T1000 (cell line): Measurements from ENCODE around the gene NR5A2.

Experiments used
- DNase-seq: peaks from one replicate; lab custom pipeline; 2025; ENCODE audit warnings: mixed read lengths; lab: John Stamatoyannopoulos, UW

Gene NR5A2

GRCh38 chr1:200036619-200037270, 9.2 kb downstream of the NR5A2 start:
- no peak for DNase-seq

- no peak for DNase-seq
Measured at GRCh38 chr1:200037501-200037900, 10.0 kb downstream of the NR5A2 start.

- DNase-seq, result no peak
Measured at GRCh38 chr1:200037904-200038303, 10.4 kb downstream of the NR5A2 start.

- no peak for DNase-seq
Measured at GRCh38 chr1:200038325-200038980, 10.9 kb downstream of the NR5A2 start.

DNA sequence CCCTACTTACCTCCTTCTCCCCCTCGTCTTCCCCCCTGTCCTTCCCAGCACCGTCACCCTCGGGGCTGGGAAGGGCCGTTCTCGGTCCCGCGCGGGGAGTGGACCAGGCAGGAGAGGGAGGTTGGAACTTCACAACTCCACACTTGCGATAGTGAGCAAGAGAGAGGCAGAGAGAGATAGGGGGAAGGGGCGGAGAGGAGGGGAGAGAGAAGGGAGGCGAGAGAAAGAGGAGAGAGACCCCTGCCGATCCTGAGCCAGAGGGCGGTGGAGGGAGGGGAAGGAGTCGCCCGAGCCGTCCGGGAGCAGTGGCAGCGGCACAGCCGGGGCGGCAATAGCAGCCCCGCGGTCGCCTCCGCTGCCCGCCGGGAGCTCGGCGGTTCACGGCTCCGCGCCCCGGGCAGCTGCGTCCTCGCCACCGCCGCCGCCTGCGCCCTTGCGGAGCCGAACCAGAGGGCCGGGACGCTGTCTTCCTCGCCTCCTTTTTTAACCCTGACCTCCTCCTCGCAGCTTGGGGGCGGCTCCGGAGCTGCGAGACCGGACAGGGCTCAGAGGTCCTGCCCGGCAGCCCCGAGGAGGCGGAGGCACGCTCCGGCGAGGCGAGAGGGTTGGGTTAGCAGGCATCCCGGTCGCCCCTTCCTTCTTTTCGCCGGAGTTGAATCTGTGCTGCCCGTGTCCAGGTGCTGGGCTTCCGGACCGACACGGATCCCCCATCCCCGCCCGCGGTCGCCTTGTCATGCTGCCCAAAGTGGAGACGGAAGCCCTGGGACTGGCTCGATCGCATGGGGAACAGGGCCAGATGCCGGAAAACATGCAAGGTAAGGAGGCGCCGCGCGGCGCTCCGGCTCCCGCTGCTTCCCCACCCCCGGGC, 11.7 kb downstream of the NR5A2 start:
- DNase-seq, result peak; percentile 48

- DNase-seq, result no peak
Measured at GRCh38 chr1:200039849-200040474, 12.5 kb downstream of the NR5A2 start.

DNA sequence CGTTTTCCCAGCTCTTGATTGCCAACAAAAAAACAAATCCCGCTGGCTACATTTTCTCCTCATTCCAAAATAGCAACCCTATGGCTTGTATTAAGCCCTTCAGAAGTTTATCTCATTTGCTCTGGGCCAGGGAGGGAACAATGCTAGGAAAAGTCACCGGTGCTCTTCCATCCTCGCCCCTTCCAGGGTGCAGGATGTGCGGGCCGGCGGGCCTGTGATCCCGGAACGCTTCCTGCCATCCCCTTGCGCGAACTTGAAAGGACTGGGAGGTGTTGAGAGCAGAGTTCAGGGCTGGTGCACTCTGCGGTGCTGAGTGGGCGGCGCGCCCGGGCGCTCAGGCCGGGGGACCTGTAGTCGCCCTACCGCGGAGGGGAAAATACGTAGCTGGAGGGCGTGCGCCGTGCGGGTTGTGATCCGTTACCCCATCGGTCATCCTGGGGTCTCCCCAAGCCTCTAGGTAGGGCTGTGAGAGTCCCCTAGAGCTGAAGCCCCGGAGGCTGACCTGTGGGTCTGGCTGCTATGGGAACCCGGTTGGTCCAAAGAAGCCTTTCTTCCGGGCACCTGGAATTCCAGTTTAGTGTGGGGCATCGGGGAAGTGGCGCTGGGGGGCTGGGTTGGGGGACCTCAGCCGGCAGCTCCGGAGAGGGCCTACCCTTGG, 13.1 kb downstream of the NR5A2 start:
- no peak for DNase-seq

DNA sequence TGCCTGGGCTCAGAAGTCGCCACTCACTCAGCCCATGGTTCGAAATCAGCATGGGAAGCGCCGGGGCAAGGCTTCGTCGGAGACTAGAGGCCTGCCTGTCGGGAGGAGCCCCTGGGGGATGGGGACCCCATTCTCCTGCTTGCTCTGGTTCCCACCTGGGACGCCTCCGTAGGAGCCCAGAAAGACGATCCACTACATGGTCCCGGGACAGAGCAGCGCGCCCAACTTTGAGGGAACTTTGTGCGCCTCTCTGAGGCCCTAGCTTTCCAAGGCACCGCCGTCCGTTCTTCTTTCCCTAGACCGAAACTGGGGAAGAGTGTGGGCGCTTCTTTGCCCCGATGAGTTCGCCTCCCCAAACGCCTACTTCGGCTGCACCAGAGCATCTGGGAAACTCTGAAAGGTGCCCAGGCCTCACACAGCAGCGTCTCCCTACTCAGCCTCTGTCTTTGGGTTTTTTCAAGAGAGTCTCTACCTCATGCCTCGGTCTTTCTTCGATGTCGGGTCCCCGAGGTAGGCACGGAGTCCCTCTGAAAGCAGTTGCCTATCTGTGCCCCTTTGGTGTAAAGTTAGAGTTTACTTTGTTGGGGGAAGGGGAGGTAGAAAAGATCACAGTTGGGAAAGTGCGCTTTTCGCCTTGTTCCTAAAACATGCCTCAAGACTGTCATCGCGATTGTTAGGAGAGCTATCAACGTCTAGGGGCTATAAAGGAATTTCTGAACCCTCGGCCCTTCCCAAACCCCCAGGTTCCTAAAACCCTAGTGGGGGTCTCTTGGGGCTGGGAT, 14.0 kb downstream of the NR5A2 start:
- DNase-seq, result no peak

DNA sequence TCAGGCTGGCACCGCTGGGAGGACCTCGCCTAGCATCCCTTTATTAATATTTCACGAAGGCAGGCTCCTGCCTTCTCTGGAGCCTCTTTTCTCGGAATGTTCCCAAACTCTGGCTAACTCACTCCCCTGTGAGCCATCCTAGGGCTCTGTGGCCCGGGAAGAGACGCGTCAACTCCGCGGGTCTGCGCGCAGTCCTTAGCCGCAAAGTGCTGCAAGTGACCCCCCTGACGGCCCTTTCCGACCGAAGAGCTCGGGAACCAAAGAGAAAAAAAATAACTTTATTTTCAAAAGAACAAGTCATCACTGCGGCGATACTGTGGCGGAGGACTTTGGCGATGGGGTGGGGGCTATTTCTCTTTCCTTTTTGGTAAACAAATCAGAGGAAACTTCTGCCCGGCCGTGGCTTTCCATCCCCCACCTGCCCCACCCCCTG, 14.6 kb downstream of the NR5A2 start:
- no peak for DNase-seq

GRCh38 chr1:200042552-200043335, 15.2 kb downstream of the NR5A2 start:
- DNase-seq, result no peak

DNA sequence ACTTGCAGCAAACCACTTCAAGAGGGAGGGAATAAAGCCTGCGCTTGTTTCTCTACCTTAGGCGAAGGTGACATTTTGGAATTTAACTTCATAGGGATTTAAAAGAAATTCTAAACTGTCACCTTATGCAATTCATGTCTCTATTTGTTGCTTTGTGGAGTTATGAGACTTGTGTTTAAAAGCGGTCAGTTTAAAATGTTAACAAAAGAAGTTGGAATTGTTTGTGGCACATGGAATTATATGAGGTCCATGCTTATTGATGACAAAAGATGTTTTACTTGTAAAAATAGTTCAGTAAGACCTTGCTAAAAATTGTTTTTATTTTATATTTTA, 15.8 kb downstream of the NR5A2 start:
- DNase-seq, result no peak

DNA sequence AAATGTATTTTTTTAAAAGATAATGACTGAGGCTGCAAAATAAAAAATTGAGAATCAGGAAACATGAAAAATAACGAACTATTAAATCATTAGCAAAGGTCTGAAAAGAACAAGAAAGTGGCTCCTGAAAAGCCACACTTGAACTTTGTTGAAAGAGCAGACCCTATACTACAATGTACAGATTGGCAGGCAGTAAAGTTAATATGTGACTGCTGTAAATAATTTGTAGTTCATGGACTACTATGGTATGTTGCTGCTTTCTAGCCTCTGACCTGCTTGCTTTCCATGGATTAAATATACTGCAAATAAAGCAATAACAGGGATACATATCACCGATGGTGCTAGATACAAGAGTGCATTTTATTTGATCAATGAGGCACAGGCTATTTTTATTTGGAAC, 18.6 kb downstream of the NR5A2 start:
- no peak for DNase-seq

GRCh38 chr1:200048244-200048643, 20.7 kb downstream of the NR5A2 start:
- no peak for DNase-seq

DNA sequence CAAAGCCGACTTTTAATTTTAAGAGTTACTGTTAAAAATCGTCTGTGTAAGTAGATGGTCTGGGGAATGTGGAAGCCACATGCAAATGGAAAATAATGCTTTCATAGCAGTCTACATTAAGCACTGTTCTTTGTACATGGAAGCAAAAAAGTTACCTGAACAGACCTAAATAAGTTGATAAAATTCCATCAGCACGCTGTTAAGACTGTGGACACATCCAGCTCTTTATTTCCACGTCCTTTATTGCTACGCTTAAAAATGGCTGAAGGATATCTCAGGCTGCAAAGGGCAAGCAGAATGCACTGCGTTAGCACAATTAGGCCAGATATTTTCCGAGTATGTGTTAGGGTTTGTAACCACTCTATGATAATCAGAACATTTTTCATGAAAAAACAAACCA, 22.3 kb downstream of the NR5A2 start:
- DNase-seq, result no peak

DNA sequence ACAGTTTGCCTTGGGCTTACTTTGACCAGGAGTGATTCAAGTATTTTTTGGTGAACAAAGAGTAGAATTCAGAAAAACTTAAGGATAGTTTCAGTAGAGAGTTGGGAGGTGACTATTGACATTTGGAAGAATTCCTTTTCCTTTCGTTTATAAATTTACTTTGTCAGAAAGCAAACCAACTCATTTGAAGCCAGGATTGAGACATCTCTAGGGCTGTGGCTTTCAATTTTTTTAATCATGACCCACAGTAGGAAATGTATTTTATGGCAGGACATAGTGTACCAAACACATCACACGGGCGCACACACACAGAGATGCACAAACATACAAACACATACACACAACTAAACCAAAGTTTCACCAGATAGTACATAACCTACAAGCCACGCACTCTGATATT, 24.1 kb downstream of the NR5A2 start:
- DNase-seq, result no peak

- no peak for DNase-seq
Measured at GRCh38 chr1:200053091-200053490, 25.6 kb downstream of the NR5A2 start.

DNA sequence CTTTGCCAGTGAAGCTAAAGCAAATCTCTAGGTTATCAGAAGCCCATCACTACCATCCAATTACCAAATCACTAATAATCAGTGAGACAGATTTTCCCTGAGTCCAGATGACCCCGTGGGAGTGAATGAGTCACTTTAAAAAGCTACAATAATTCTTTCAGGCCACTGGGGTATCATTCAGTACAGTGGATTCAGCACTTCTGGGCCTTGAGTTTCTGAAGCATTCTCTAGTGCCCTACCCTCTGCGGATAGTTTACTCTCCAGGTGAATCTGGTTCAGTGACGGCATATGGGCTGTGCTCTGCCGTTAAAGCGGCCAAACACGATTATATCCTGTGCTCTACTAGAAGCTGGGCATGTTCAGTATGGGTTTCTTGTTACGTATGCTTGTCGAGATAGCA, 26.1 kb downstream of the NR5A2 start:
- no peak for DNase-seq

DNA sequence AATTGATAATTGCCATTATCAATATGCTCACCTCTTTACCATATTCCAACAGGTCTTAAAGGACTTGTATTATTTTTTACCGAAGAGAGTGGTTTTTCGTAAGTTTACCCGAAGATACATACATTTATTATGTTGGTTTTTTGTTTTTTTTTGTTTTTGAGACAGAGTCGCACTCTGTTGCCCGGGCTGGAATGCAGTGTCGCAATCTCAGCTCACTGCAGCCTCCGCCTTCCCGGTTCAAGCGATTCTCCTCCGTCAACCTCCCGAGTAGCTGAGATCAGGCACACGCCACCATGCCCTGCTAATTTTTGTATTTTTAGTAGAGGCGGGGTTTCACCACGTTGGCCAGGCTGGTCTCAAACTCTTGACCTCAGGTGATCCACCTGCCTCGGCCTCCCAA, 30.8 kb downstream of the NR5A2 start:
- no peak for DNase-seq

DNA sequence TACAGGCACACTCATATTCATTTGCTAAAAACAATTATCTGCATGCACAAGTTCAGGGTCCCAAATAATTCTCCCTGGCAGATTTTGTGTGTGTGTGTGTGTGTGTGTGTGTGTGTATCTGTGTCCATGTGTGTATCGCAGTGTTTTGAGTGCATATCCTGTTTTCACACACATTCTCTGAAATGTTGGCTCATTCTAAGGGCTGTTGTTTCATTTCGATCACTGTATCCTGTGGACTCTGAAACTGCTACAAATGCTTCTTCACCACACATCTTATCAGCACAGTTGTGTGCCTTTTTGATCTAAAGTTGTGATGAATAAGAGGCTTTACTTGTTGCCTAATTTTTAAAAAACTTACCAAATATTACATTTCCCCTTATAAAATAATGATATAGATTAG, 34.6 kb downstream of the NR5A2 start:
- DNase-seq, result no peak

DNA sequence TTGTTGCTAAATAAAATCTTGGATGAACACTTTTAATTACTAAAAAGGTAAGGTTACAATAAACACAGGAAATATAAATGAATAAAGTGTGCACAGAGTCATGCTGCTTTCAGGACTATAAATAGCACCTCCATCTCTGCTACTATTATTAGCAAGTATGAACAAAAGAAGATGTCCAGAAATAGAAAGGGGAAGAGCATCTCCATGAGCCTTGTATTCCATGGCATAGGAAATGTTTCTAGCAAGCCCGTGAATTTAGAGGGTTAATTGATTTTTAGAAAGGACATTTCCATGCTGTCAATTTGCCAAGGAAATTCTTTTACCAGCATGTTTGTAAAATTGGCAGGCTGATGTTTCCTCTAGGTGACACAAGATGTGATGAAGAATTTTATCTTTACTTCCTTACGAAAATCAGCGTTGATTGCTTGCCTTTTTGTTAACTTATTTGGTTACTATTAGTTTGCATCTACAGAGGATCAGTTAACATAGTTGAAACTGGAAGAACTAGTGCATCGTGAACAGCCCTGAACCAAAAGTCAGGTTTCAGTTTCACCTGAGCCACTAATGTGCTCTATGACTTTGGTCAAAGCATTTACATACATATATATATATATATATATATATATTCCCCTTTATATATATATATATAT, 45.3 kb downstream of the NR5A2 start:
- DNase-seq, result no peak
